NCI-H345 (cell line): ENCODE measurements around the gene RAPGEFL1.
"Not testable (repeated sequence)": the region's sequence is repeated elsewhere in the genome, so short reads cannot be mapped to it uniquely, and the experiment has no call there.

Experiments used
- DNase-seq: peaks from one replicate; lab custom pipeline; 2025; lab: John Stamatoyannopoulos, UW

Gene RAPGEFL1

GRCh38 chr17:40173778-40174135 is 3.5 kb upstream of the RAPGEFL1 start:
- DNase-seq: no peak

GRCh38 chr17:40174514-40174913 is 2.8 kb upstream of the RAPGEFL1 start:
- no peak for DNase-seq

GRCh38 chr17:40175928-40176753 is 1.1 kb upstream of the RAPGEFL1 start:
- DNase-seq: no peak

- peak; percentile 67 for DNase-seq
Measured at GRCh38 chr17:40176754-40177110, 538 bp upstream of the RAPGEFL1 start.

- DNase-seq: no peak
Measured at GRCh38 chr17:40178021-40178601, 841 bp downstream of the RAPGEFL1 start.

- no peak for DNase-seq
Measured at GRCh38 chr17:40178660-40179059, 1.4 kb downstream of the RAPGEFL1 start.

- no peak for DNase-seq
Measured at GRCh38 chr17:40179923-40180659, 2.8 kb downstream of the RAPGEFL1 start.

- no peak for DNase-seq
Measured at GRCh38 chr17:40180694-40181093, 3.4 kb downstream of the RAPGEFL1 start.

- DNase-seq: no peak
Measured at GRCh38 chr17:40181205-40181604, 3.9 kb downstream of the RAPGEFL1 start.

GRCh38 chr17:40182606-40183005 is 5.3 kb downstream of the RAPGEFL1 start:
- DNase-seq: no peak

GRCh38 chr17:40187238-40187637 is 10.0 kb downstream of the RAPGEFL1 start:
- DNase-seq: no peak

GRCh38 chr17:40188694-40189093 is 11.4 kb downstream of the RAPGEFL1 start:
- DNase-seq: no peak

- DNase-seq: peak; percentile 72
Measured at GRCh38 chr17:40190197-40191021, 13.1 kb downstream of the RAPGEFL1 start.

GRCh38 chr17:40191237-40192208 is 14.3 kb downstream of the RAPGEFL1 start:
- peak; percentile 70 for DNase-seq

- no peak for DNase-seq
Measured at GRCh38 chr17:40192961-40193360, 15.7 kb downstream of the RAPGEFL1 start.

- DNase-seq: no peak
Measured at GRCh38 chr17:40194821-40195220, 17.6 kb downstream of the RAPGEFL1 start.

GRCh38 chr17:40197550-40197949 is 20.3 kb downstream of the RAPGEFL1 start:
- DNase-seq: no peak

- DNase-seq: not testable (repeated sequence)
Measured at GRCh38 chr17:40197965-40198456, 20.7 kb downstream of the RAPGEFL1 start.

- no peak for DNase-seq
Measured at GRCh38 chr17:40198576-40198975, 21.3 kb downstream of the RAPGEFL1 start.

- DNase-seq: no peak
Measured at GRCh38 chr17:40203131-40203530, 25.9 kb downstream of the RAPGEFL1 start.

GRCh38 chr17:40206193-40206592 is 28.9 kb downstream of the RAPGEFL1 start:
- DNase-seq: not testable (repeated sequence)
